ENCODE measurements around the gene TOMM5.

TOMM5 gene

GRCh38 chr9:37611961-37612360 is 19.6 kb upstream of the TOMM5 start:
- no peaks in the 10 kb centered on the region for H3K36me3 ChIP-seq (replicated peaks; ENCODE audit: low read depth, low read length)
- no peaks in the 10 kb centered on the region for H3K79me2 ChIP-seq (ENCODE audit: low read length)
- TF ChIP-seq CTCF (IDR thresholded peaks at IDR 0.05; ENCODE audit: low read depth, low read length), result no peak
- no peak for TF ChIP-seq EZH2phosphoT487 (IDR thresholded peaks at IDR 0.05; ENCODE audit: low read depth)
- no peak overlapping the region for H3K4me3 ChIP-seq (ENCODE audit: low read length)
- no peak overlapping the region for H3K27ac ChIP-seq (ENCODE audit: low read length)
- no peaks in the 10 kb centered on the region for H4K20me1 ChIP-seq (ENCODE audit: insufficient read depth, low read length)
- no peak overlapping the region for H3K9ac ChIP-seq (ENCODE audit: low read length)
- H3K4me1 ChIP-seq (ENCODE audit: low read length), result no peaks in the 10 kb centered on the region
- H3K9me3 ChIP-seq (ENCODE audit: insufficient read depth, low read length), result no peaks in the 10 kb centered on the region
- no peak overlapping the region for H2AFZ ChIP-seq (ENCODE audit: low read depth, low read length)
- H3K4me2 ChIP-seq (ENCODE audit: low read length), result no peak overlapping the region
- peaks cover 36% of the 10 kb centered on the region for H3K27me3 ChIP-seq (ENCODE audit: low read depth, low read length)

- Histone ChIP-seq H3K4me3 (ENCODE audit: low read length) (no peak overlapping the region), H3K9ac (ENCODE audit: low read length) (no peak overlapping the region), H4K20me1 (ENCODE audit: insufficient read depth, low read length) (no peaks in the 10 kb centered on the region), H3K4me2 (ENCODE audit: low read length) (no peak overlapping the region), H3K27ac (ENCODE audit: low read length) (no peak overlapping the region), H3K36me3 (replicated peaks; ENCODE audit: low read depth, low read length) (no peaks in the 10 kb centered on the region), H3K79me2 (ENCODE audit: low read length) (no peaks in the 10 kb centered on the region), H3K4me1 (ENCODE audit: low read length) (no peaks in the 10 kb centered on the region), H2AFZ (ENCODE audit: low read depth, low read length) (no peak overlapping the region), H3K9me3 (ENCODE audit: insufficient read depth, low read length) (no peaks in the 10 kb centered on the region), H3K27me3 (ENCODE audit: low read depth, low read length) (peaks cover 43% of the 10 kb centered on the region)
- TF ChIP-seq CTCF (IDR thresholded peaks at IDR 0.05; ENCODE audit: low read depth, low read length), result no peak
Observed at GRCh38 chr9:37611014-37611413, 18.6 kb upstream of the TOMM5 start.

GRCh38 chr9:37609735-37610397 is 17.5 kb upstream of the TOMM5 start:
- peaks cover 50% of the 10 kb centered on the region for H3K27me3 ChIP-seq (ENCODE audit: low read depth, low read length)
- no peaks in the 10 kb centered on the region for H3K36me3 ChIP-seq (replicated peaks; ENCODE audit: low read depth, low read length)
- H3K79me2 ChIP-seq (ENCODE audit: low read length), result no peaks in the 10 kb centered on the region
- H3K4me1 ChIP-seq (ENCODE audit: low read length), result no peaks in the 10 kb centered on the region
- no peaks in the 10 kb centered on the region for H4K20me1 ChIP-seq (ENCODE audit: insufficient read depth, low read length)
- H3K9me3 ChIP-seq (ENCODE audit: insufficient read depth, low read length), result no peaks in the 10 kb centered on the region
- no peak overlapping the region for H3K4me3 ChIP-seq (ENCODE audit: low read length)
- H3K4me2 ChIP-seq (ENCODE audit: low read length), result no peak overlapping the region
- TF ChIP-seq EZH2phosphoT487 (IDR thresholded peaks at IDR 0.05; ENCODE audit: low read depth), result no peak
- TF ChIP-seq CTCF (IDR thresholded peaks at IDR 0.05; ENCODE audit: low read depth, low read length), result no peak
- no peak overlapping the region for H3K9ac ChIP-seq (ENCODE audit: low read length)
- H3K27ac ChIP-seq (ENCODE audit: low read length), result no peak overlapping the region
- H2AFZ ChIP-seq (ENCODE audit: low read depth, low read length), result no peak overlapping the region

GRCh38 chr9:37608250-37608649 is 15.9 kb upstream of the TOMM5 start:
- Histone ChIP-seq H3K36me3 (replicated peaks; ENCODE audit: low read depth, low read length) (no peaks in the 10 kb centered on the region), H3K27me3 (ENCODE audit: low read depth, low read length) (peaks cover 48% of the 10 kb centered on the region), H3K4me2 (ENCODE audit: low read length) (no peak overlapping the region), H2AFZ (ENCODE audit: low read depth, low read length) (no peak overlapping the region), H3K4me3 (ENCODE audit: low read length) (no peak overlapping the region), H3K4me1 (ENCODE audit: low read length) (no peaks in the 10 kb centered on the region), H3K9me3 (ENCODE audit: insufficient read depth, low read length) (no peaks in the 10 kb centered on the region), H3K27ac (ENCODE audit: low read length) (no peak overlapping the region), H3K9ac (ENCODE audit: low read length) (no peak overlapping the region), H4K20me1 (ENCODE audit: insufficient read depth, low read length) (no peaks in the 10 kb centered on the region), H3K79me2 (ENCODE audit: low read length) (no peaks in the 10 kb centered on the region)
- TF ChIP-seq EZH2phosphoT487 (IDR thresholded peaks at IDR 0.05; ENCODE audit: low read depth) (no peak), CTCF (IDR thresholded peaks at IDR 0.05; ENCODE audit: low read depth, low read length) (no peak)

Data from OCI-LY3 (cell line).